ENCODE measurements around the gene NCF2. TPM values are rescaled to one million over a fixed set of nuclear protein-coding genes. Genes with fewer than 3 reads are reported as not detected.

NCF2 gene
- total RNA-seq, 3 donors from 2014 or later (not counting 1 experiment from before 2014, with no cell fraction given), result 10.4 to 21.7 (median 14.8) TPM

GRCh38 chr1:183576537-183576936, 13.7 kb downstream of the NCF2 start:
- Histone ChIP-seq H3K27me3 (ENCODE audit: control insufficient read depth, insufficient read depth, low read length) (no peaks in the 10 kb centered on the region), H3K9me3 (ENCODE audit: control insufficient read depth, insufficient read depth, low read length) (no peaks in the 10 kb centered on the region), H3K27ac (ENCODE audit: low read length) (no peak overlapping the region), H3K4me3 (ENCODE audit: low read length) (no peak overlapping the region), H3K4me1 (ENCODE audit: control insufficient read depth, insufficient read depth, low read length) (peaks cover 14% of the 10 kb centered on the region), H3K36me3 (ENCODE audit: control insufficient read depth, insufficient read depth, low read length) (no peaks in the 10 kb centered on the region)
- no peaks in the 10 kb centered on the region for H3K9me3 Mint-ChIP-seq
- peaks cover 10% of the 10 kb centered on the region in 2 donors for H3K4me1 Mint-ChIP-seq
- intact Hi-C loops (cut with micrococcal nuclease), result no loop called here
- WGBS (ENCODE audit: insufficient coverage), result 84% methylated on average over 8 of the region's 8 CpGs
- ATAC-seq (no peak), DNase-seq (no peak)
- no peak overlapping the region for H3K27ac Mint-ChIP-seq
- no peaks in the 10 kb centered on the region for H3K27me3 Mint-ChIP-seq (ENCODE audit: low read depth in 2 of 2)
- H3K4me3 Mint-ChIP-seq, result no peak overlapping the region
- no peaks in the 10 kb centered on the region for H3K36me3 Mint-ChIP-seq
- no peak for TF ChIP-seq CTCF (IDR thresholded peaks at IDR 0.05)

DNA sequence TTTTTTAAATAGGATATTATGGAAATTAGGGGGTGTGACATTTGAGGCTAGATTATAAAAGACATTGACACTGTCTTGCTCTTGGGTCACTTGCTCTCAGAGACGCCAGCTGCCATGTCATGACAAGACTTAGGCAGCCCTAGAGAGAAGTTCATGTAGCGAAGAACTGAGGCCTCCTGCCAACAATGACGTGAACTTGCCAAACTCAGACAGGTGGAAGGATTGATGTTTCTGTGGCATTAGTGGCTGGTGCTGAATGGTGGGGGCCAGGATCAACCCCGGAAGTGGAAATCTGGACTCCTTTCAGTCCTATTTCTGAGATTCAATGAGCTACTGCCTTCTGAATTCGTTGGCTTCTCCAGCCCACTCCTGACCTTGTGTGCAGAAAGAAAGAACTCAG, 14.7 kb downstream of the NCF2 start:
- H3K36me3 Mint-ChIP-seq, result no peaks in the 10 kb centered on the region
- peaks cover 10% of the 10 kb centered on the region in 2 donors for H3K4me1 Mint-ChIP-seq
- peaks cover 11% of the 10 kb centered on the region for H3K4me1 ChIP-seq (ENCODE audit: control insufficient read depth, insufficient read depth, low read length)
- H3K27ac Mint-ChIP-seq, result no peak overlapping the region
- no peaks in the 10 kb centered on the region for H3K9me3 Mint-ChIP-seq
- no peak overlapping the region for H3K27ac ChIP-seq (ENCODE audit: low read length)
- H3K4me3 Mint-ChIP-seq, result no peak overlapping the region
- no peaks in the 10 kb centered on the region for H3K27me3 Mint-ChIP-seq (ENCODE audit: low read depth in 2 of 2)
- H3K4me3 ChIP-seq (ENCODE audit: low read length), result no peak overlapping the region
- ATAC-seq (no peak), DNase-seq (no peak)
- no peaks in the 10 kb centered on the region for H3K27me3 ChIP-seq (ENCODE audit: control insufficient read depth, insufficient read depth, low read length)
- no peak for TF ChIP-seq CTCF (IDR thresholded peaks at IDR 0.05)
- H3K36me3 ChIP-seq (ENCODE audit: control insufficient read depth, insufficient read depth, low read length), result no peaks in the 10 kb centered on the region
- no peaks in the 10 kb centered on the region for H3K9me3 ChIP-seq (ENCODE audit: control insufficient read depth, insufficient read depth, low read length)
- WGBS (ENCODE audit: insufficient coverage), result 91% methylated on average over 5 of the region's 5 CpGs
- intact Hi-C loops (cut with micrococcal nuclease), result no loop called here

DNA sequence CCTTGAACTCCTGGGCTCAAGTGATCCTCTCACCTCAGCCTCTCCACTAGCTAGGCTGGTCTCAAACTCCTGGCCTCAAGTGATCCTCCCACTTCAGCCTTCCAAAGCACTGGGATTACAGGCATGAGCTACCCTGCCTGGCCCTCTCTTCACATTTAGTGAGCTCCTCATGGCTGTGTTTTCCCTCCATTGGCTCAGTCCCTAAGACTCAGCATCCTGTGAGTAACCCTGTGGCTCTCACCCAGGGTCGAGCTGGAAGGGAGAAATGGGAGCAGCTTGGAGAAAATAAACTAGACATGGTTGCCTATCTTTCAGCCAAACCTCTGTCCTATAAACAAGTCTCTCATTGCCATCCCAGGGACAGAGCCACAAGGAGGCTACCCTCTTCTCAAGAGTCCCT, 17.5 kb downstream of the NCF2 start:
- Histone ChIP-seq H3K4me3 (ENCODE audit: low read length) (no peak overlapping the region), H3K36me3 (ENCODE audit: control insufficient read depth, insufficient read depth, low read length) (no peaks in the 10 kb centered on the region), H3K9me3 (ENCODE audit: control insufficient read depth, insufficient read depth, low read length) (no peaks in the 10 kb centered on the region), H3K27ac (ENCODE audit: low read length) (no peak overlapping the region), H3K4me1 (ENCODE audit: control insufficient read depth, insufficient read depth, low read length) (peaks cover 6% of the 10 kb centered on the region), H3K27me3 (ENCODE audit: control insufficient read depth, insufficient read depth, low read length) (no peaks in the 10 kb centered on the region)
- 100% methylated on average over 1 of the region's 1 CpG for WGBS (ENCODE audit: insufficient coverage)
- Mint-ChIP-seq H3K4me3 (no peak overlapping the region), H3K27me3 (ENCODE audit: low read depth in 2 of 2) (peaks cover 0 to 5% of the 10 kb centered on the region in 2 donors), H3K36me3 (no peaks in the 10 kb centered on the region), H3K9me3 (no peaks in the 10 kb centered on the region), H3K27ac (no peak overlapping the region), H3K4me1 (no peaks in the 10 kb centered on the region)
- ATAC-seq, result no peak
- intact Hi-C loops (cut with micrococcal nuclease), result no loop called here
- no peak for DNase-seq
- no peak for TF ChIP-seq CTCF (IDR thresholded peaks at IDR 0.05)

- Histone ChIP-seq H3K9me3 (ENCODE audit: control insufficient read depth, insufficient read depth, low read length) (no peaks in the 10 kb centered on the region), H3K27me3 (ENCODE audit: control insufficient read depth, insufficient read depth, low read length) (no peaks in the 10 kb centered on the region), H3K27ac (ENCODE audit: low read length) (no peak overlapping the region), H3K4me1 (ENCODE audit: control insufficient read depth, insufficient read depth, low read length) (peaks cover 14% of the 10 kb centered on the region), H3K4me3 (ENCODE audit: low read length) (no peak overlapping the region), H3K36me3 (ENCODE audit: control insufficient read depth, insufficient read depth, low read length) (no peaks in the 10 kb centered on the region)
- Mint-ChIP-seq H3K4me1 (peaks cover 0 to 4% of the 10 kb centered on the region in 2 donors), H3K36me3 (no peaks in the 10 kb centered on the region), H3K27me3 (ENCODE audit: low read depth in 2 of 2) (peaks cover 0 to 5% of the 10 kb centered on the region in 2 donors), H3K4me3 (no peak overlapping the region), H3K27ac (no peak overlapping the region), H3K9me3 (no peaks in the 10 kb centered on the region)
- DNase-seq (no peak), ATAC-seq (no peak)
- 92% methylated on average over 3 of the region's 4 CpGs for WGBS (ENCODE audit: insufficient coverage)
- intact Hi-C loops (cut with micrococcal nuclease), result no loop called here
- no peak for TF ChIP-seq CTCF (IDR thresholded peaks at IDR 0.05)
Observed at GRCh38 chr1:183571678-183572268, 18.5 kb downstream of the NCF2 start.
